HAP-1 (cell line): Measurements from ENCODE around the gene CMTM5.
"Not testable (repeated sequence)": the region's sequence is repeated elsewhere in the genome, so short reads cannot be mapped to it uniquely, and the experiment has no call there.

Experiments
- DNase-seq, 2 experiments: peaks; one replicate each; pipeline ENCODE4 v3.0.0-alpha.2; 2016 to 2020; ENCODE audit warnings: low spot score in 2 of 2
- H3K27me3 ChIP-seq: fragments of 250-450 bp; sonication (Bioruptor Pico); 2 replicates; pipeline ENCODE4 v1.5.1; 2020; ENCODE audit warnings: low read depth, mild to moderate bottlenecking, moderate library complexity
- H3K36me3 ChIP-seq: fragments of 250-450 bp; sonication (Bioruptor Pico); replicated peaks from 2 replicates; pipeline ENCODE4 v1.5.1; 2020; ENCODE audit warnings: mild to moderate bottlenecking
- H3K4me1 ChIP-seq: fragments of 250-450 bp; sonication (Bioruptor Pico); 2 replicates; pipeline ENCODE4 v1.5.1; 2020; ENCODE audit warnings: mild to moderate bottlenecking
- H3K4me3 ChIP-seq: fragments of 250-450 bp; sonication (Bioruptor Pico); 2 replicates; pipeline ENCODE4 v1.5.1; 2020; ENCODE audit warnings: mild to moderate bottlenecking, moderate library complexity
- H3K9me3 ChIP-seq: fragments of 250-450 bp; sonication (Bioruptor Pico); 2 replicates; pipeline ENCODE4 v1.5.1; 2020; ENCODE audit warnings: mild to moderate bottlenecking, moderate library complexity
- in situ Hi-C: fragments of 300-500 bp; cut with MboI; formaldehyde crosslinking; loops from 3 replicates; pipeline ENCODE4 v1.14.3; 2020; ENCODE audit warnings: low sequenced_read_pairs, inconsistent platforms, mixed read lengths

CMTM5 gene

DNA sequence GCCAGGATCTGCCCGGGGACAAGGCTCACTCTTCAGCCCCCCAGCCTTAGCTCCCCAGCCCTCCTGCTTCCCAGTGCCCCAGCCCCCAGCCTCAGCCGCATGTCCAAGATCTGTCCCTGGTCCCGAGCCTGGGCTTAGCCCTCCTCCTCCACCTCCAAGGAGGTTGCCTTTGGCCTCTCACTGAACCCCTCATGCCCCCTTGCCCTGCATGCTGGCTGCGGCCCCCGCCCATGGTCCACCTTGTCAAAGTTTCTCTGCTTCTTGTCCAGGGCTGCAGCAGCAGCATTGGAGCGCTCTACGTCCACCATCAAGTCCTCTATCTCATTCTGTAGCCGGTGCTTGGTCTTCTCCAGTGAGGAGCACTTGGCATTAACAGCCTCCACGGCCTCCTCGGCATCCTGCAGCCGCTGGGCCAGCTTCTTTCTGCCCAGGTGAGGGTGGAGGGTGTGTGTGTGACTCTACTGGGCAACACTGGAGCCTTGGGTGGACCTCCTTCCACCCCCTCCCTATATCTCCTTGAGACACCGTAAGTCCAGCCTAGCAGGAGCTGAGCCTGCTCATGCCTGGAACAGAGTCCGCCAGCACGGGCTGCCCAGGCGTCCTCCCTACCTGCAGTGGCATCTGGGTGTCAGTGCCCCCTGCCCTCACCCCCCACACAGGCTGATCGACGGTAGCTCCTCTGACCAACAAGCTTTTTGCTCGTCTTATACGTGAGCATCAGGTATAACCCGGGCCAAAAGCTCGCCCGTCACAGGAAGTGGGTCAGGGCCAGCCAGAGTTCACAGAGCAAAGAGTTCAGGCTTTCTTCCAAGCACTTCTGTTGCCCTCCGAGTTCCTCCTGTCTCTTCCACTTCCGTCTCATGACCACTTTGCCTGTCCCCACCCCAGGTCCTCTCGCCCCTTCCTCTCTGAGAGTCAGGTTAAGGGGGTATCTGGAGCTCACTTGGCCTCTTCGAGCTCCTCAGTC, 11.4 kb downstream of the CMTM5 start:
- in situ Hi-C loops: no loop called here
- H3K4me1 ChIP-seq: no peaks in the 10 kb centered on the region
- no peak for DNase-seq
- peaks cover 6% of the 10 kb centered on the region for H3K27me3 ChIP-seq
- H3K9me3 ChIP-seq: no peaks in the 10 kb centered on the region
- no peak overlapping the region for H3K4me3 ChIP-seq
- H3K36me3 ChIP-seq: no peaks in the 10 kb centered on the region

- Histone ChIP-seq H3K27me3 (peaks cover 2% of the 10 kb centered on the region), H3K4me3 (no peak overlapping the region), H3K36me3 (no peaks in the 10 kb centered on the region), H3K4me1 (no peaks in the 10 kb centered on the region), H3K9me3 (no peaks in the 10 kb centered on the region)
- in situ Hi-C loops: no loop called here
- DNase-seq: no peak
Measured at GRCh38 chr14:23388996-23389395, 12.2 kb downstream of the CMTM5 start.

DNA sequence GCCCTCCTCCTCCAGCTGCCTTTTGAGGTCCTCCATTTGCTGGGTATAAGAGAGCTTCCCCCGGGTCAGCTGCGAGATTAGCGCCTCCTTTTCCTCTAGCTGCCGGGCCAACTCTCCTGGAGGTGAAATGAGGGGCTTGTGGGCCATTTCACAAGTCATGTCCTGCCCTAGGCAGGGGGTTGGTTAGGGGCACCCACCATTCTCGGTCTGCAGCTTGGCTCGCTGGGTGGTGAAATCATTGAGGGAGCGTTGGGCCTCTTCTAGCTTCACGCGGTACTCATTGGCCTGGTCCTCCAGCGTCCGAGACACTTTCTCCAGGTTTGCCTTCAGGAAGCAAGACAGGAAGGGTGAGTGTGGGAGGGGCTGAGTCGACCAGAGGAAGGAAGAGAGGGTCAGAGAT, 12.6 kb downstream of the CMTM5 start:
- in situ Hi-C loops: no loop called here
- H3K4me1 ChIP-seq: no peaks in the 10 kb centered on the region
- no peaks in the 10 kb centered on the region for H3K36me3 ChIP-seq
- H3K27me3 ChIP-seq: peaks cover 2% of the 10 kb centered on the region
- H3K9me3 ChIP-seq: no peaks in the 10 kb centered on the region
- no peak for DNase-seq
- no peak overlapping the region for H3K4me3 ChIP-seq

- H3K4me1 ChIP-seq, H3K27me3 ChIP-seq, H3K36me3 ChIP-seq, DNase-seq, H3K9me3 ChIP-seq, in situ Hi-C loops, H3K4me3 ChIP-seq: not testable (repeated sequence)
Measured at GRCh38 chr14:23389871-23390270, 13.0 kb downstream of the CMTM5 start.

GRCh38 chr14:23392613-23393012, 15.8 kb downstream of the CMTM5 start:
- Histone ChIP-seq H3K4me3 (no peak overlapping the region), H3K36me3 (no peaks in the 10 kb centered on the region), H3K27me3 (peaks cover 2% of the 10 kb centered on the region; the same call in 1 of the 2 replicates), H3K4me1 (no peaks in the 10 kb centered on the region), H3K9me3 (no peaks in the 10 kb centered on the region)
- in situ Hi-C loops: no loop called here
- DNase-seq: no peak

- in situ Hi-C loops: no loop called here
- Histone ChIP-seq H3K9me3 (no peaks in the 10 kb centered on the region), H3K27me3 (no peaks in the 10 kb centered on the region; the same call in 1 of the 2 replicates), H3K36me3 (no peaks in the 10 kb centered on the region), H3K4me1 (no peaks in the 10 kb centered on the region), H3K4me3 (no peak overlapping the region)
- no peak for DNase-seq
Measured at GRCh38 chr14:23396126-23396525, 19.3 kb downstream of the CMTM5 start.

GRCh38 chr14:23396781-23397407, 20.0 kb downstream of the CMTM5 start:
- in situ Hi-C loops: no loop called here
- no peaks in the 10 kb centered on the region for H3K9me3 ChIP-seq
- no peaks in the 10 kb centered on the region for H3K27me3 ChIP-seq
- no peak overlapping the region for H3K4me3 ChIP-seq
- H3K36me3 ChIP-seq: no peaks in the 10 kb centered on the region
- DNase-seq: no peak
- no peaks in the 10 kb centered on the region for H3K4me1 ChIP-seq

GRCh38 chr14:23398348-23398747, 21.5 kb downstream of the CMTM5 start:
- Histone ChIP-seq H3K4me3 (no peak overlapping the region), H3K4me1 (no peaks in the 10 kb centered on the region), H3K9me3 (no peaks in the 10 kb centered on the region), H3K36me3 (no peaks in the 10 kb centered on the region), H3K27me3 (peaks cover 3% of the 10 kb centered on the region; the same call in 1 of the 2 replicates)
- no peak for DNase-seq
- in situ Hi-C loops: no loop called here

DNA sequence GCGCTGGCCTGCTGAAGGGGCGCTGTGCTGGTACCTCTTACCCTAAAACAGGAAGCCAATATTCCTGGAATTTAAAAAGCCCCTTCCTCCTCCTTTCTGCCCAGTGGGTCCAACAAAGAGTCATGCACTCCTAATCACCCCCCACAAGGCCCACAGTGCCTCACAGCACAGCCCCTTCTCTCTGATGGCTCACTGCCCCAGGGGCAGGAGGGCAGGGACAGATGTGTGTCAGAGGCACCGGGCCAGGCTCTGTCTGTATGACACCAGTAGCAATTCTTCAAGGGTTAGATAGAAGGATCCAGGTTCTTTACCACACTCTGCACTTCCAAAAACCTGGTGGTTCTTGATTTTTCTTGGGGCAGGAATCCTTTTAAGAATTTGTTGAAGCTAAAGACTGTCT, 22.3 kb downstream of the CMTM5 start:
- Histone ChIP-seq H3K9me3 (no peaks in the 10 kb centered on the region), H3K4me1 (no peaks in the 10 kb centered on the region), H3K27me3 (peaks cover 3% of the 10 kb centered on the region; the same call in 1 of the 2 replicates), H3K36me3 (no peaks in the 10 kb centered on the region), H3K4me3 (no peak overlapping the region)
- in situ Hi-C loops: no loop called here
- no peak for DNase-seq

DNA sequence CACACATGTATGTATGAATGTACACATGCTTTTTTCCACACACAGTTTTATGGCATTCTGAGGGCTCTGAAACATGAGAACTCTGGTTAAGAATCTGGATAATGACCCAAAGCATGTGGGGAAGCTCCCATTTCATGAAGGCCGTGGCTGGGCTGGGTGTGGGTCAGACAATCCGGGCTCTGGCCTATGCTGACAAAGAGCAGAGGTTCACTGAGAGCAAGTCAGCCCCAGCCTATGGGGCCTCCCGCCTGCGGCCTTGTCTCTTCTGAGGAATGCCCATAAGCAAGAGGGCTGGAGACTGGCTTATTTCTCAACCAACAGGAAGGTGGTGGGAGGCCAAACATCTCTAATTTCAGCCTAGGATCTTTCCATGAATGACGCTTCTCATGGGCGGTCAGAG, 22.7 kb downstream of the CMTM5 start:
- H3K4me3 ChIP-seq: no peak overlapping the region
- H3K9me3 ChIP-seq: no peaks in the 10 kb centered on the region
- peaks cover 5% of the 10 kb centered on the region; the same call in 1 of the 2 replicates for H3K27me3 ChIP-seq
- no peaks in the 10 kb centered on the region for H3K36me3 ChIP-seq
- DNase-seq: no peak
- in situ Hi-C loops: no loop called here
- H3K4me1 ChIP-seq: no peaks in the 10 kb centered on the region

DNA sequence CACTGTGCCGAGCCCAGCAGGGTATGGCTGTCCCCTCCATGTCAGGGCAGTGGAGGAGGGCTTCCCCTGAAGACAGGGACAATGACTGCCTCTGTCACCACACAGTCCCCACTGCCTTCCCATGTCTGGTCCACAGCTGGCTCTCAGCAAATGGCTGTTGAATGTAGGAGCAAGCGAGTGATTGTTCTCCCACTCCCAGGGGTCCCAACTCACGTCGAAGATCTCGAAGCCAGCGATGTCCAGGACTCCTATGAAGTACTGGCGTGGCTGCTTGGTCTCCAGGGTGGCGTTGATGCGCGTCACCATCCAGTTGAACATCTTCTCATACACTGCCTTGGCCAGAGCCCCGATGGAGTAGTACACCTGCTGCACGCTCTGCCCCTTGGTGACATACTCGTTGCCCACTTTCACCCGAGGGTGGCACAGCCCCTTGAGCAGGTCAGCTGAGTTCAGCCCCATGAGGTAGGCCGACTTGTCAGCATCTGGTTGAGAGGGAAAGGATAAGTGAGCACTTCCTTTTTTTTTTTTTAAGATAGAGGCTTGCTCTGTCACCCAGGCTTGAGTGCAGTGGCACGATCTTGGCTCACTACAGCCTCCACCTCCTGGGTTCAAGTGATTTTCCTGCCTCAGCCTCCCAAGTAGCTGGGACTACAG, 23.8 kb downstream of the CMTM5 start:
- H3K4me3 ChIP-seq, H3K9me3 ChIP-seq, H3K4me1 ChIP-seq, H3K27me3 ChIP-seq, in situ Hi-C loops, DNase-seq, H3K36me3 ChIP-seq: not testable (repeated sequence)

- Histone ChIP-seq H3K9me3 (no peaks in the 10 kb centered on the region), H3K36me3 (no peaks in the 10 kb centered on the region), H3K27me3 (peaks cover 7% of the 10 kb centered on the region; the same call in 1 of the 2 replicates), H3K4me1 (no peaks in the 10 kb centered on the region), H3K4me3 (no peak overlapping the region)
- DNase-seq: no peak
- in situ Hi-C loops: no loop called here
Measured at GRCh38 chr14:23401291-23401690, 24.4 kb downstream of the CMTM5 start.

GRCh38 chr14:23402296-23403138, 25.7 kb downstream of the CMTM5 start:
- in situ Hi-C loops: no loop called here
- Histone ChIP-seq H3K9me3 (no peaks in the 10 kb centered on the region), H3K36me3 (no peaks in the 10 kb centered on the region), H3K4me1 (no peaks in the 10 kb centered on the region), H3K27me3 (peaks cover 7% of the 10 kb centered on the region; the same call in 1 of the 2 replicates), H3K4me3 (no peak overlapping the region)
- no peak for DNase-seq
